Liver (tissue), 9 donors: ENCODE measurements around the gene ADRA2A. TPM values are rescaled to one million over a fixed set of nuclear protein-coding genes. Genes with fewer than 3 reads are reported as not detected.

Source experiments
- DNase-seq: peaks from one replicate; pipeline ENCODE4 v3.0.0-alpha.2; 2017; ENCODE audit warnings: low spot score
- H3K27ac ChIP-seq, 2 donors: one replicate each; pipeline ENCODE4 v1.7.0; 2013; ENCODE audit warnings: inconsistent platforms in 2 of 2, low read length in 2 of 2, control low read depth in 1 of 2, low read depth in 1 of 2, mild to moderate bottlenecking in 1 of 2
- H3K27me3 ChIP-seq, 4 donors: one replicate each; pipeline versions ENCODE4 v1.6.1 to v1.7.0; 2013; ENCODE audit warnings: low read length in 3 of 4, inconsistent platforms in 1 of 4, mild to moderate bottlenecking in 1 of 4, moderate library complexity in 1 of 4; ENCODE audit not compliant: control insufficient read depth in 4 of 4, insufficient read depth in 4 of 4
- H3K36me3 ChIP-seq, 4 donors: one replicate each; pipeline versions ENCODE4 v1.6.1 to v1.7.0; 2013; ENCODE audit warnings: low read length in 3 of 4, mild to moderate bottlenecking in 3 of 4, low read depth in 1 of 4, moderate library complexity in 1 of 4; ENCODE audit not compliant: control insufficient read depth in 4 of 4, insufficient read depth in 3 of 4
- H3K4me1 ChIP-seq, 4 donors: one replicate each; pipeline versions ENCODE4 v1.6.1 to v1.7.0; 2013; ENCODE audit warnings: low read length in 3 of 4, mild to moderate bottlenecking in 3 of 4, moderate library complexity in 1 of 4; ENCODE audit not compliant: control insufficient read depth in 4 of 4, insufficient read depth in 4 of 4
- H3K4me3 ChIP-seq, 3 donors: one replicate each; pipeline versions ENCODE4 v1.6.1 to v1.7.0; 2013; ENCODE audit warnings: low read length in 3 of 3, control low read depth in 1 of 3, low read depth in 1 of 3, mild to moderate bottlenecking in 1 of 3
- H3K9ac ChIP-seq, 2 donors: one replicate each; pipeline ENCODE4 v1.7.0; 2013; ENCODE audit warnings: low read length in 2 of 2, mild to moderate bottlenecking in 2 of 2, moderate library complexity in 2 of 2, control low read depth in 1 of 2, low read depth in 1 of 2
- H3K9me3 ChIP-seq, 4 donors: one replicate each; pipeline versions ENCODE4 v1.6.1 to v1.7.0; 2013; ENCODE audit warnings: low read length in 3 of 4; ENCODE audit not compliant: control insufficient read depth in 4 of 4
- ATF3 ChIP-seq: IDR thresholded peaks from 2 replicates; pipeline ENCODE4 v1.6.1; 2016; ENCODE audit warnings: antibody characterized with exemption
- EGR1 ChIP-seq, 2 donors: IDR thresholded peaks; 2 replicates each; pipeline ENCODE4 v1.6.1; 2016 to 2018; ENCODE audit warnings: antibody characterized with exemption in 2 of 2, low read depth in 2 of 2
- FOXA2 ChIP-seq: IDR thresholded peaks from 2 replicates; pipeline ENCODE4 v1.6.1; 2016; ENCODE audit warnings: antibody characterized with exemption
- GABPA ChIP-seq, 2 donors: IDR thresholded peaks in 1 of 2; conservative IDR thresholded peaks in 1 of 2; 2 replicates each; pipeline ENCODE4 v1.6.1; 2016; ENCODE audit warnings: antibody characterized with exemption in 2 of 2, mild to moderate bottlenecking in 1 of 2, moderate library complexity in 1 of 2
- HNF4A ChIP-seq, 2 donors: conservative IDR thresholded peaks; 2 replicates each; pipeline ENCODE4 v1.6.1; 2016; ENCODE audit warnings: antibody characterized with exemption in 2 of 2, mild to moderate bottlenecking in 2 of 2
- HNF4G ChIP-seq: IDR thresholded peaks from 2 replicates; pipeline ENCODE4 v1.6.1; 2016; ENCODE audit warnings: antibody characterized with exemption
- JUND ChIP-seq, 2 donors: IDR thresholded peaks; 2 replicates each; pipeline ENCODE4 v1.6.1; 2016; ENCODE audit warnings: antibody characterized with exemption in 2 of 2
- NR2F2 ChIP-seq: IDR thresholded peaks from 2 replicates; pipeline ENCODE4 v1.6.1; 2016; ENCODE audit warnings: antibody characterized with exemption
- RAD21 ChIP-seq, 2 donors: IDR thresholded peaks; 2 replicates each; pipeline ENCODE4 v1.6.1; 2016; ENCODE audit warnings: antibody characterized with exemption in 2 of 2, mild to moderate bottlenecking in 2 of 2
- REST ChIP-seq: IDR thresholded peaks from 2 replicates; pipeline ENCODE4 v1.6.1; 2016; ENCODE audit warnings: antibody characterized with exemption, mild to moderate bottlenecking
- RXRA ChIP-seq, 2 donors: IDR thresholded peaks; 2 replicates each; pipeline ENCODE4 v1.6.1; 2017 to 2018; ENCODE audit warnings: antibody characterized with exemption in 2 of 2, mild to moderate bottlenecking in 1 of 2
- SP1 ChIP-seq: IDR thresholded peaks from 2 replicates; pipeline ENCODE4 v1.6.1; 2018; ENCODE audit warnings: antibody characterized with exemption, mild to moderate bottlenecking
- YY1 ChIP-seq: IDR thresholded peaks from 2 replicates; pipeline ENCODE4 v1.6.1; 2016; ENCODE audit warnings: antibody characterized with exemption, mild to moderate bottlenecking
- WGBS: extraction: QIAGEN DNeasy Blood & Tissue Kit; methylation state at CpG from one replicate; pipeline ENCODE4 v1.1.7; 2013; 5-methylcytosine and 5-hydroxymethylcytosine counted together
- polyA plus RNA-seq, 2 donors: library from polyadenylated mRNA; stranded (reverse) in 1 of 2; unstranded in 1 of 2; fragments of 200-250 nt in 1 of 2; fragments of >200 nt in 1 of 2; fragmentation: Nextera tagmentation in 1 of 2; extraction: Ambion mirVana in 1 of 2; gene quantifications; one replicate each; pipeline versions ENCODE4 v1.2.1 to v1.2.3, GENCODE V29; 2013 to 2015
- total RNA-seq, 2 donors: library from RNA; depleted of rRNA; stranded (reverse); fragments of >200 nt; gene quantifications; one replicate each; pipeline ENCODE4 v1.2.3, GENCODE V29; 2014
- TF ChIP-seq, protein P1 (sequence below): IDR thresholded peaks from 2 replicates; pipeline ENCODE4 v1.6.1; 2016; ENCODE audit warnings: antibody characterized with exemption
- donor health status: healthy.
- donor health status: healthy.
- donor health status: healthy.
- donor health status: healthy.
- donor health status: healthy.

The ADRA2A gene
- total and polyA plus RNA-seq, 4 donors, result 0.15 to 0.50 (median 0.33) TPM

GRCh38 chr10:111116762-111117445 is 40.1 kb downstream of the ADRA2A start:
- Histone ChIP-seq H3K27me3 (no peaks in the 10 kb centered on the region), H3K4me1 (no peaks in the 10 kb centered on the region), H3K27ac (no peak overlapping the region), H3K9ac (no peak overlapping the region), H3K9me3 (no peaks in the 10 kb centered on the region), H3K4me3 (no peak overlapping the region), H3K36me3 (no peaks in the 10 kb centered on the region)
- 82% methylated on average over 16 of the region's 16 CpGs for WGBS
- TF ChIP-seq JUND (IDR thresholded peaks at IDR 0.05), result no peak
- TF ChIP-seq HNF4G, result no peak
- no peak for TF ChIP-seq REST
- no peak for TF ChIP-seq FOXA2
- TF ChIP-seq NR2F2, result no peak
- TF ChIP-seq HNF4A (conservative IDR thresholded peaks at IDR 0.05), result no peak
- no peak for DNase-seq

DNA sequence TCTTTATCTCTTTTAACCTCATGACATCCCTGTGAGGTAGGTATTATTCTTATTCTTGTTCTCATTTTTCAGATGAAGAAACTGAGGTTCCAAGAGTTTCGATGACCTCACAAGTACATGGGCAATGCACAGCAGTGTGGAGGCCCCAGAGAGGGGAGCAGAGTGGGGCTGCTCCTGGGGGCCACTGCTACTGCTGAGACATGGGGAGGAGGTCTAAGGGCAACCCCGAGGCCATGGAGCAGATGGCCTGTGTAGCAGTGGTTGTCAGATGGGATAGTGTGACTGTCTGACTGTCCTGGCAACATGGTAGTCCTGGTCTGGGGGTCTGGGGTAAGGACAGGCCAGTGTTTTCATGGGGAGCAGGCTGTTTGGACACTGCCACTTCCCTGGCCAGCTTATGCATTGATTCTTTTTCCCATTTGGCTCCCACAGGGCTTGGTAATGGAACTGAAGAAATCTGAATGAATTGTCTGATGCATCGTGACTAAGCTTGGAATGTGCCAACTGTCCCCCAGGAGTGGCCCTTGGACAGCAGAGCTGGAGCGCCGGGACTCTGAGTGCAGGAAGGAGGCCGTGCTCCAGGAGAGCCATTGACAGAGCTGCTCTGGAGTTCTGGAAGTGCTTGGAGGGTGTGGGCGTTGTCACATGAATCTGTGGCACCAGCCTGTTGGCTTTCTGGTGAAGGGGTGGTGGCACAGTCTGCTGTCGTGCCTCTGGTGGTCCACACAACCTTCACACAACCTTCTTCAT is 40.9 kb downstream of the ADRA2A start:
- Histone ChIP-seq H3K9me3 (no peaks in the 10 kb centered on the region), H3K9ac (no peak overlapping the region), H3K4me1 (no peaks in the 10 kb centered on the region), H3K27ac (no peak overlapping the region), H3K4me3 (no peak overlapping the region), H3K36me3 (no peaks in the 10 kb centered on the region), H3K27me3 (peaks cover 0 to 4% (median 0%) of the 10 kb centered on the region in 4 donors)
- TF ChIP-seq HNF4A (conservative IDR thresholded peaks at IDR 0.05) (no peak), EGR1 (IDR thresholded peaks at IDR 0.05; ENCODE audit: low read depth in 2 of 2) (no peak), REST (no peak), YY1 (no peak), RAD21 (IDR thresholded peaks at IDR 0.05) (no peak), NR2F2 (no peak), RXRA (IDR thresholded peaks at IDR 0.05) (no peak), HNF4G (no peak), SP1 (no peak), GABPA (IDR thresholded peaks at IDR 0.05 in 1 of 2, conservative IDR thresholded peaks at IDR 0.05 in 1 of 2) (no peak), ATF3 (no peak)
- TF ChIP-seq, protein P1, sequence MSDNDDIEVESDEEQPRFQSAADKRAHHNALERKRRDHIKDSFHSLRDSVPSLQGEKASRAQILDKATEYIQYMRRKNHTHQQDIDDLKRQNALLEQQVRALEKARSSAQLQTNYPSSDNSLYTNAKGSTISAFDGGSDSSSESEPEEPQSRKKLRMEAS, result no peak
- no peak for DNase-seq
- 86% methylated on average over 8 of the region's 8 CpGs for WGBS
